SK-N-SH (cell line): ENCODE results near the gene CACNA1D.

Source experiments
- CTCF ChIP-seq: fragments of 200-600 bp; sonication (generic); IDR thresholded peaks from 2 replicates; pipeline ENCODE4 v1.6.1; 2017; ENCODE audit warnings: antibody characterized with exemption, mild to moderate bottlenecking, moderate library complexity
- ELF1 ChIP-seq: IDR thresholded peaks from 2 replicates; pipeline ENCODE4 v1.4.0; 2012
- MEF2A ChIP-seq: IDR thresholded peaks from 2 replicates; pipeline ENCODE4 v1.4.0; 2012; ENCODE audit warnings: low read depth, borderline replicate concordance
- REST ChIP-seq: IDR thresholded peaks from 2 replicates; pipeline ENCODE4 v1.6.1; 2012; ENCODE audit warnings: mild to moderate bottlenecking, low read depth, low read length, moderate library complexity

GRCh38 chr3:53803124-53803815 lies 308.9 kb downstream of the CACNA1D start:
- TF ChIP-seq REST (no peak), CTCF (no peak), ELF1 (no peak), MEF2A (no peak)
